Dermis blood vessel endothelial cell (primary cell): ENCODE measurements around the gene LHX5. TPM values are rescaled to one million over a fixed set of nuclear protein-coding genes. Genes with fewer than 3 reads are reported as not detected.

ENCODE experiments used
- DNase-seq: peaks from one replicate; pipeline ENCODE4 v3.0.0; 2010
- total RNA-seq: library from RNA; depleted of rRNA; stranded (reverse); fragments of >200 nt; gene quantifications from 2 replicates; pipeline ENCODE4 v1.2.3, GENCODE V29; 2014

The LHX5 gene
- total RNA-seq, 1 donor from 2014 or later: not detected

DNA sequence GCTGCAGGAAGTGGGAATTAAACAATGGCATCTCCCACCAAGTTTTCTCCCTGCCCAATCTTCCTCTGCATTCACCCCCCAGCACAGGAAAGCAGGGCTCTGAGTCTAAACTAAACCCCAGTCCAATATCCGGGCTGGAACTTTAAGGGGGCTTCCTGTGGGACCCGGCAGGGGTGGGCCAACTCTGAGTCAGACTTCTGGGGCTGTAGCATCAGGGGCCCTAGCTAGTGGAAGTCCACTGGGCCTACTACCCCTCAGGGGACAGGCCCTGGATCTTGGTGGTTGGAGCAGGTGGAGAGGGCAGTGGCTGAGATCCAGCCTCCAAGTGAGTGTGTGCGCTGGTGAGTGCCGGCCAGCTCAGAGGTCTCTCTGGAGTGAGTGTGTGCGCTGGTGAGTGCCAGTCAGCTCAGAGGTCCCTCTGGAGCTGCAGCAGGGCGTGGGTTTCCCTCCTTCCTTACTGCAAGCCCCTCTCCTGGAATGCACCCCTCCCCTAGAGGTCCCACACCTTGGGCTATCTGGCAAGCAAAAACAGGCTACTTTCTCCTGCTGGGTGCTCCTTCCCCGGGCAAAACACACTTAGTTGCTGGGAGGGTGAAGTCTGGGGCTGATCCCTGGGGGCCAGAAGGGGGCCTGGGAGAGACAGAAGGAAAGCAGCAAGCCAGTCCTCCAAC, 5.6 kb upstream of the LHX5 start:
- no peak for DNase-seq

GRCh38 chr12:113476176-113476986, 4.7 kb upstream of the LHX5 start:
- DNase-seq: no peak

DNA sequence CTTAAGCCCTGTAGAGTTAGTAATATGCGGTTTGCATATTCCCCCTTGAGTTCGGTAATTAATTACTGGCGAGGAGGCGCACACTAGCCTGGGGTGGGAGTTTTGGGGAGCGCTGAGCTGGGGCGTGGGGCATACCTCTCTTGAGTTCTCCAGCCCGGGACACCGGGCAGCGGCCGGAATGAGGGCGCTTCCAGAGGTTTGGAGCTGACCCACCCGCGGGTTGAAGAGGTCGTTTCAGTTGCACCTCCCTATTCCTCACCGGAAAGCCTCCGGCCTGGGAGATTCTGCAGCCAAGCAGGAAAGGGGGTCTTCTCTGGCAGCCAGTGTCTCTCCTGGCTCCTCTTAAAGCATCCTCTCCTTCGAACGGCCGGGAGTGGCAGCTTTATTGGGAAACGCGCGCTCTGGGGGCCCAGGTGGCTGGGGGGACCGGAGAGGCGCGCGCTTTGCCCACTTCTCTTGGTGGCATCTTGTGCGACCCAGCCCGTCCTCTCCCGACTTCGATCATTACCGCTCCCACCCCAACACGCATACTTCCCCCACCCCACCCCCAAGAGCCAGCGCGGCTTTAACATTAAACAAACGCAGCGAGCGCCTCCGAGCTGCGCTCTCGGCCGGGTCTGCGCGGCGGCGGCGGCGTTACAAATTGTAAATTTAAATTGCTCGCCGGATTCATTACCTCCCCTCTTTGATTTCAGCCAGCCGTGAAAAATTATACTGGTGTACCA, 3.9 kb upstream of the LHX5 start:
- DNase-seq: no peak

GRCh38 chr12:113474635-113475436, 3.2 kb upstream of the LHX5 start:
- DNase-seq: no peak

DNA sequence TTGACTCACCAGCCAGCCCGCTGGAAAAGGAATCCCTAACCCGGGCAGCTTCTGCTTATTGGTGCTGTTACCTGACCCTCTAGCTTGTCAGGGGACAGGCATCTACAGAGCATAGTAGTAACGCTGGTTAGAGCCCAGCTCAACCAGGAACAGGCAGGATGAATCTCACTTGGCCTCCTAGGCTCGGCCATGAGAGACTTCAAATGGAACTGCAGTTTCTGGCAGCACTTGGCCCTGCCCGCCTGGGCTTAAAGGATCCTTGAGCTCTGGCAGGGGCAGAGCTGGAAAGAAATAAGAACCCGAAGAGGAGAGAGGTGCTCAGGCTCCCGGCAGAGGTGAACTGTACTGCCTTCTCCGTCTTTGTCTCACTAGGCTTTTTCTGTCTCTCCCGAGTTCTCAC, 2.3 kb upstream of the LHX5 start:
- DNase-seq: no peak

DNA sequence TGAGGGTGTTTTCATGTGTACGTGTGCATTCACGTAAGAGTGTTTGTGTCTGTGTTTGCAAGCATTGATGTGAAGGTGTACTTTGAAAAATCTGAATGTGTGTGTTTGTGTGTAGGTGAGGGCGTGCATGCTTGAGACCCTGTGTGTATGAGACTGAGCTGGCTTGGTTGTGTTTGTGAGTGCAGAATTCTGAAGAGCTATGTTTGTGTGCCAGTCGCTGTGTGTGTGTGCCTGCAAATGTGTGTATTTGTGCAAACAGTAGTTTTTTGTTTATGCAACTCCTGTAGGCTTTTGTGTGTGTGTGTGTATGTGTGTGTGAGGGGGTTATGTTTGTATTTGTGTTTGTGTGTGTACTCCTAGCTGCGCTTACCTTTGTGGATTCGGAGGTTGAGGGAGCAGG, 1.7 kb upstream of the LHX5 start:
- no peak for DNase-seq

DNA sequence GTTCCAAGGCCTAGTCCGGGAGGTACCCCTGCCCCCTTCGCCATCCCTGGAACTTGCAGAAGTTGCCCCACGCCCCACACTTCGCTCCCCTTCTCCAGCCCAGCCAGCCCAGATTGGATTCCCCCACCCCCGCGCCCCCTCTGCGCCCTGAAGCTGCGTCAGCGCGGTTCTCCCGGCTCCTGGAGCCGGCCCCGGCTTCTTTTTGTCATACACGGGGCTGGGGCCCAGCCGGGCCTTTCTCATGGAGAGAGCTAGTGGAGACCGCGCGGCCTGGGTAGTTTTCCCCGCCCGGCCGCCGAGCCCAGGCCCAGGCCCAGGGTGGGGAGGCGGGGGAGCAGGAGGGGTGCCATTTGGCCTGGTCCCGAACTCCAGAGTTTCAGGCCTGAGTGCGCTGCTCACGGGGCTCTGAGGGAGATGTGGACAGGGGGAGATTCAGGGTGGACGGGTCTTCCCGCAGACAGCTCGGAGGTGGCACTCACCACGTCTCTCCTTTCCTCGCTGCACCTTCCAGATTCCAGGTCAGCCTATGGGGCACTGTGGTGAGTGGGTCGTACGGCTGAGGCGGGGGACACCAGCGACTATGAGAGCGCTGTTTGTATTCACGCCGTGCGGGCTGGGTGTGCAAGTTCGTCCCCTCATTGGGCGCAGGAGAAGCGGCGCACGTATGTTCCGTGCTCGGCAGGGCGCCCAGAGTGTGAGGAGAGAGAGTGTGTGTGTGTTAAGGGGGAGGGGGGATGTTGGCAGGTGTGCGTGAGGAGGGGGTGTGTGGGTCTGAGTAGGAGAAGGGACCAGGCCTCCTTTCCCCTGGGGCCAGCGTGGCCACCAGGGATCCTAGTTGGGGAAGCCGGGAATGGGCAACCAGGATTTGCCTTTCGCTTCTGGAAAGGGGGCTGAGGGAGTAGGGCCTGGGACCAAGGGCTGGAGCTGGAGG, 785 bp upstream of the LHX5 start:
- no peak for DNase-seq

GRCh38 chr12:113470871-113471618, 626 bp downstream of the LHX5 start:
- DNase-seq: no peak

DNA sequence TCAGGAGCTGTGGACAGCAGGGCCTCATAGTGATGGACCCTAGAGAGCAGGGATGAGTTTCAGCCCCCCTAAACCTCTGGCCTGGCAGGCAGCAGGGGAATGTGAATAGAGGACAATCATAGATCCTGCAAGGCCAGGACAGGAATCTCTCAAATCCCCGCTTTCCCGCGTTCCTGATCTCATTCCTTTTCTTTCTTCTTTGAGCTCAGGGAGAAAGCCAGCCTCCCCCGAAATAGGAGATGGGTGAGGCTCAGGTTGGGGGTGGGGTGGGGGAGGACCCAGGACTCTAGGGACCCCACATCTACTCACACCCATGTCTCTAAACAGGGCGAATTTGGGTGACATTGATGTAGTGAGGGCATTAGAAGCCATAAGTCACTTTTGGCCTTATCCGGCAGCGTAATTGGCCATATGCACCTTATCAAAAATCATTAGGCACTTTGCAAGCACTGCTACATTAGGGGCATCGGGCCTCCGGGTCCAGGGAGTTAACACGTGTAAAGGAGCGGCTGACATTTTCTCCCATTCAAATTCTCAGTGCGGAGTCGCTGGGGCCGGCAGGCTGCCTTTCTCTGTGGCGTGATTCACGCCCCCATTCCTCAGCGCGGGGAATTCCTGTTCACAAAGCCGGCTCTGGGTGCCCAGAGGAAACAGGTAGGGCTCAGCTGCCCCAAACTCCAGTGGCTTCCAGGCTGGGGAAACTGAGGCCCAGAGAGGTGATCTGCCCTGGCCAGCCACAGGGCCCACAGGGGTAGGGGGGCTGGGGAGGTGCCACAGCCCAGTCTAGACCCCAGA, 1.5 kb downstream of the LHX5 start:
- DNase-seq: no peak

GRCh38 chr12:113469224-113469948, 2.3 kb downstream of the LHX5 start:
- no peak for DNase-seq

DNA sequence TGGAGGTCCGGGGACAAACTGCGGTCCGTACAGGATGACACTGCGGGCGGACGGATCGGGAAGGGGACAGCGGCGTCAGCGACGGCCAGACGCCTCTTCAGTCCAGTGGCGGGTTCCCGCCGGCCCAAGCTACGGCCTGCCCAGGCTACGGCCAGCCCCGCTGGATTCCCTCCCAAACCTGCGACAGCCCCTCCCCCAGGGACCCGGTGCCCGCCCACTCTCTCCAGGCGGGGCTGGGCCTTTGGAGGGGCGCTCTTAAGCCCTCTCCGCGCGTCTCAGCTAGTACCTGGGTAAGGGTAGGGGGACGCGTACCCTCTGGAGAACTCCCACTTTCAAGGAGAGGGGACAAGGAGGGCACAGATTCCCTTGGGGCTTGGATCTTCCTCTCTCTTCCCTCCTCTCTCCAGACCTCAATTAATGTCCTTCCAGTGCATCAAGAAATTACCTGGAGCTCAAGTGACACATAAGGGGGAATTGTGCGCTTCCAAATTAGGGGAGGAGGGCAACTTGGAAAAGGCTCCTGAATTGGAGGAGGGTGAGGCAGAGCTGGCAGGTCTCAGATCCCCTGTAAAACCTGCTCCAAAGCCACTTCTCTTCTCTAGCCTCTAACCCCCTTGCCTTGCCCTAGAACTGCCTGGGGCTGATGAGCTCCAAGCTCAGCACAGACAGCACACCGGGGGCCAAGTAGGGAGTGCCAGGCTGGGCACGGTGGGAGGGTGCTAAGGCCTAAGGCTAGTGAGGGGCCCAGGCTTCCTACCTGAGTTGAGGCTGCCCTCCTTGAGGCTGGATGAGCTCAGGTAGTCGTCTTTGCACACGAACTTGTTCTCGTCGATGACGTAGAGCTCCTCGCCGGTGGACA, 3.1 kb downstream of the LHX5 start:
- no peak for DNase-seq

DNA sequence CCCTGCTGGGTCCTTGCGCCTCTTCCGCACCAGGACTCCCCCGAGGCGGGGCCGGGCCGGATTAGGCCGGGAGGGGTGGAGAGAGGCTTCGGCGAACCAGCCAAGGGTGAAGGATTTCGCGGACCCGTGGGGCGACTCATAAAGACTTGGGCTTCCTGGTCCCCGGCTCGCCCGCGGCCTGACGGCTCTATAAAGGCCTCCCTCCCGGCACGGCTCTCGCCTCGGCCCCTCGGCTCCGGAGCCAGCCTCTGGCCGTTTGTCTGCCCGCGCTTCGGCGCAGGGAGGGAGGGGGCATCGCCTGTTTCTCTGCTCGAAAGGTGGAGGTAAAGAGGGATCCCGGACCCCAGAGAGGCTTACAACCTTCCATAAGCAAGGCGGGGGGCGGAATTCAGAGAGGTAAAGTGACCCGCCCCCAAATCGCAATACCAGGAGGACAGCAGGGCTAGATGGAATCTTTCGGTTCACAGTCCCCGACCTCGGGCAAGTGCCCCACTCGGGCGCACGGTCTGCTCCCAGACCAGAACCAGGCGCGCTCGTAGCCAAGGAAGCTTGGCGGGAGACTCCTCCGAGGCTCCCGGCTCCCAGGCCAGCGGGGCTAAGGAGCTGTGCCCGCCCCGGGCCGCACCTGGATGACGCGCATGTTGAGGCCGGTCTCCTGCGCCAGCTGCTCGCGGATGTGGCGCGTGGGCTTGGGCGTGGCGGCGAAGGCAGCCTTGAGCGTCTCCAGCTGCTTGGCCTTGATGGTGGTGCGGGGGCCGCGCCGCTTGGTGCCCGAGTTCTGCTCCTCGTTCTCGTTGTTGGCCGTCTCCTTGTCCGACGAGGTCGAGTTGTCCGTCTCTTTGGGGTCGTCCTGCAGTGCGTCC, 3.9 kb downstream of the LHX5 start:
- DNase-seq: no peak

DNA sequence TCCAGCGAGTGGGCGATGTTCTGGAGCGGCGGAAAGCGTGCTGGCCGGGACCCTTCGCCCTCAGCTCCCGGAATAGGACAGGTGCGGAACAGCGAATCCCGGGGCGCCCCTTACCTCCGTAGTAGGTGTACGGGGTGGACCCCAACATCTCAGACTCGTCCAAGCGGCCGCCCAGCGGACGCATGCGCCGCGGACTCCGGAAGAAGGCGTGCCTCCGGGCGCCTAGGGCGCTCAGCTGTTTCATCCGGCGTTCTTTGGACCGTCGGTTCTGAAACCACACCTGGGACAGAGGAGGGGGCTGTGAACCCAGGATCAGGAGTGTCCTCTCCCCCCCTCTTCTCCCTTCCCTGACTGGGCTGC, 4.5 kb downstream of the LHX5 start:
- no peak for DNase-seq

DNA sequence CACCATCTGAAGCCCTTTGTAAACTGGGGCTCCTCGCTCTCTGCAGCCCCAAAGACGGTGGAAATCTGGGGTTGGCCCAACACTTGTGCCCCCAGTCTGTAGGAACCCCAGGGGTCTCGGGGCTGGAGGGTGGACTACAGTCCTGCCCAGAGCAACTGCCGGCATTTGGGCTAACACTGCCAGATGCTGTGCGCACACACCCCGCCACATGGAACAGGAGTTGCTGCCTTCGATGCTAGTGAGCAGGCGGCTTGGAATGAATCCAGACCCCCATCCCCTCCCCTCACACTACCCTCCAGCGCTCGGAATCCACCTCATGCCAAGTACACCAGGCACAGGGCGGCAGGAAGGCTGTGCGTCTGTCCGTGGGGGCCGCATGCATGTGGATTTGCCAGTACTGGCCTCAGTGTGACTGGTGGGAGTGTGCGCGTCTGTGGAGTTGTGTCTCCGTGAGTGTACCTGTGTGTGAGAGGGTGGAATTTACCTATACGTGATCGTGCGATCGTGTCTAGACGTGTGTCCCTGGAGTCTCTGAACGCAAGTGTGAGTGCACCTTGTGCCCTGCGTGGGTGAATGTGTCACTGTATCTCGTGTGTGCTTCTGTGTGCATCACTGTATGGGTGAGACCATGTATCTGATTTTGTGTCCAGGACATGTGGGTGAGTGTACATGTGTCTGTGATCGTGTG, 5.1 kb downstream of the LHX5 start:
- DNase-seq: no peak

DNA sequence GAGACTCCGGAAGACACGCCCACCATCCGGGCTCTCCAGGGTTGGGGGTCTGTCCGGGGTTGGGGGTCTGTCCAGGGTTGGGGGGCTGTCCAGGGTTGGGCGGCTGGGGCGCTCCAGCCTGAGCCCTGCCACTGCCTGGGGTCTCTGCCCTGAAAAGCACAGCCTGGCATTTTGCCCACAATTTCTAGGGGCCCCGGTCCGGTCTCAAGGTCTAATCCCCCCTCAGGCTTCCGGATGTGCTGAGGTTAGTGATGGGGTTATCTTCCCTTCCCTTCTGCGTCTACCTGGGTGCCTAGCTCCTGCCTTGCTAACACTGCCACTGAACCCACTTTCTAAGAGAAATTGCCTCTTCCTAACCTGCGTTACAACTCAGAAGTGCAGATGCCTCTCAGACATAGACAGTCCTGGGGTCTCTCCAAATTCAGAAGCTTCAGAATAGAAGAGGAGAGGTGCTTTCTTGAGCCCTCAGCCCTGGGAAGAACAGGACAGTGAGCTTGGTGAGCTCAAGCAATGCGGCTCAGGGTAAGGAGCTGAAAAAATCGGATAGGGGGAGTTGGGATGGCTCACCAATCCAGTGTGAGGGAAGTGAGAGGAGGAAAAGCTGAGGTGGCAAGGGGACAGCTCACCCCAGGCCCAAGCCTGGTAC, 5.7 kb downstream of the LHX5 start:
- no peak for DNase-seq
